NCI-H82 (cell line): ENCODE results near the gene NPR2.
A peak's percentile ranks its signal among the peaks of the same experiment; 100 is the strongest.

Source experiments
- DNase-seq: peaks from one replicate; lab custom pipeline; 2025; lab: John Stamatoyannopoulos, UW

NPR2 gene

GRCh38 chr9:35791297-35791921 is at the start of gene NPR2:
Gene NPR2 (plus strand): TSS chr9:35791591. CDS start chr9:35792409, 818 bp downstream.
- DNase-seq = peak; percentile 68

GRCh38 chr9:35741740-35742139 is 49.7 kb upstream of the NPR2 start:
- no peak for DNase-seq

GRCh38 chr9:35743452-35743851 is 47.9 kb upstream of the NPR2 start:
- no peak for DNase-seq

- DNase-seq = no peak
Measured at GRCh38 chr9:35743880-35744518, 47.4 kb upstream of the NPR2 start.

GRCh38 chr9:35745569-35745968 is 45.8 kb upstream of the NPR2 start:
- DNase-seq = peak; percentile 82

- peak; percentile 3 for DNase-seq
Measured at GRCh38 chr9:35746583-35746982, 44.8 kb upstream of the NPR2 start.

GRCh38 chr9:35748242-35748857 is 43.0 kb upstream of the NPR2 start:
- no peak for DNase-seq

GRCh38 chr9:35748858-35749514 is 42.4 kb upstream of the NPR2 start, which contains the start of the genes GBA2 and RGP1:
Gene GBA2 (minus strand): TSS chr9:35749228. CDS start chr9:35748704, 524 bp downstream.
Gene RGP1 (plus strand): TSS chr9:35749287. CDS start chr9:35749756, 469 bp downstream.
- DNase-seq = peak; percentile 75

GRCh38 chr9:35749515-35750255 is 41.7 kb upstream of the NPR2 start:
- DNase-seq = peak; percentile 40

GRCh38 chr9:35750256-35750531 is 41.2 kb upstream of the NPR2 start:
- no peak for DNase-seq

GRCh38 chr9:35753466-35753865 is 37.9 kb upstream of the NPR2 start:
- no peak for DNase-seq

GRCh38 chr9:35754264-35754663 is 37.1 kb upstream of the NPR2 start, which contains the start of gene MSMP:
Gene MSMP (minus strand): TSS chr9:35754276. CDS start chr9:35754129, 147 bp downstream.
- DNase-seq = no peak

- DNase-seq = no peak
Measured at GRCh38 chr9:35755071-35755470, 36.3 kb upstream of the NPR2 start.

GRCh38 chr9:35756275-35757225 is 34.8 kb upstream of the NPR2 start:
- peak; percentile 77 for DNase-seq

GRCh38 chr9:35757226-35757891 is 34.0 kb upstream of the NPR2 start:
- peak; percentile 66 for DNase-seq

- no peak for DNase-seq
Measured at GRCh38 chr9:35757892-35758275, 33.5 kb upstream of the NPR2 start.

GRCh38 chr9:35758475-35759050 is 32.8 kb upstream of the NPR2 start:
- DNase-seq = no peak

GRCh38 chr9:35759795-35760194 is 31.6 kb upstream of the NPR2 start:
- no peak for DNase-seq

- DNase-seq = no peak
Measured at GRCh38 chr9:35760651-35761050, 30.7 kb upstream of the NPR2 start.

- DNase-seq = peak; percentile 5
Measured at GRCh38 chr9:35763181-35763580, 28.2 kb upstream of the NPR2 start.
